ENCODE measurements around the gene YBX2. TPM values are rescaled to one million over a fixed set of nuclear protein-coding genes. Genes with fewer than 3 reads are reported as not detected.

Gene YBX2
- total RNA-seq, 1 donor from 2014 or later, result 0.52 TPM

- Histone ChIP-seq H3K4me1 (ENCODE audit: control insufficient read depth in 3 of 3, insufficient read depth in 3 of 3, low read length in 3 of 3) (peaks cover 27 to 38% (median 31%) of the 10 kb centered on the region in 3 donors), H3K27me3 (ENCODE audit: control insufficient read depth in 3 of 3, insufficient read depth in 3 of 3, low read length in 3 of 3) (no peaks in the 10 kb centered on the region), H3K4me3 (ENCODE audit: low read length in 3 of 3) (peak within 1 kb of the TSS; percentile 98 to 99 (median 98)), H3K9ac (ENCODE audit: low read depth in 1 of 3, low read length in 3 of 3) (peak within 1 kb of the TSS; percentile 98 to 99 (median 98)), H3K27ac (ENCODE audit: low read depth, low read length) (peak within 1 kb of the TSS; percentile 100), H3K36me3 (ENCODE audit: control insufficient read depth in 3 of 3, insufficient read depth in 3 of 3, low read length in 3 of 3) (peaks cover 34 to 39% (median 37%) of the 10 kb centered on the region in 3 donors), H3K9me3 (ENCODE audit: control insufficient read depth in 3 of 3, low read length in 3 of 3) (no peaks in the 10 kb centered on the region)
Observed at GRCh38 chr17:7241783-7242716, 52.4 kb downstream of the YBX2 start, which contains the start of gene GABARAP. Gene GABARAP (minus strand): TSS chr17:7242449. CDS start chr17:7242330, 119 bp downstream.

DNA sequence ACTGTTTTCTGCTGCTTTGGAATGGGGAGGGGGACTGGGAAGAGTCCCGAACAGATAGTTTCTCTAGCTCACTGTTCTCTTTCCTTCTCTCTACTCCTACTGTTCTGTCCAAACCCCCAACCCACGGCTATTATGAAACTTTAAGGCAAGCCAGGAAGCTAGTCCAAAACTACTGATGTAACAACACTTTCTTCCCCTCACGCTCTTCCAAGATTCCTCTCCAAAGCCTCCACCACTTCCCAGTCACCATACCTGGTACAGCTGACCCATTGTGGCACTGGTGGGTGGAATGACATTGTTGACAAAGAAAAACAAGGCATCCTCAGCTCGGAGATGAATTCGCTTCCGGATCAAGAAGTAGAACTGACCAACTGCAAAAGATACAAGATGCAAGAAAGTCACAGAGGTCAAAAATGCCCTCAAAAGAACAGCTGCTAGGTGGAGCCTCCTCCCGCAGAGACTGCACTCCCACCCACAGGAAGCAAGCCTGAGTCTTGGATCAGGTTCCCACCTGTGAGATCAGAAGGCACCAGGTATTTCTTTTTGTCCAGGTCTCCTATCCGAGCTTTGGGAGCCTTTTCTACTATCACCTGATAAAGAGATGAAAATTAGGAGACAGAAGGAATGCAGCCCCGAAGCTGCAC is 53.2 kb downstream of the YBX2 start:
- Histone ChIP-seq H3K4me1 (ENCODE audit: control insufficient read depth in 3 of 3, insufficient read depth in 3 of 3, low read length in 3 of 3) (peaks cover 25 to 36% (median 31%) of the 10 kb centered on the region in 3 donors), H3K9me3 (ENCODE audit: control insufficient read depth in 3 of 3, low read length in 3 of 3) (no peaks in the 10 kb centered on the region), H3K36me3 (ENCODE audit: control insufficient read depth in 3 of 3, insufficient read depth in 3 of 3, low read length in 3 of 3) (peaks cover 29 to 35% (median 33%) of the 10 kb centered on the region in 3 donors), H3K27ac (ENCODE audit: low read depth, low read length) (peak overlapping the region; percentile 100), H3K9ac (ENCODE audit: low read depth in 1 of 3, low read length in 3 of 3) (peak overlapping the region; percentile 98 to 99 (median 98)), H3K4me3 (ENCODE audit: low read length in 3 of 3) (peak overlapping the region; percentile 98 to 99 (median 98)), H3K27me3 (ENCODE audit: control insufficient read depth in 3 of 3, insufficient read depth in 3 of 3, low read length in 3 of 3) (no peaks in the 10 kb centered on the region)

DNA sequence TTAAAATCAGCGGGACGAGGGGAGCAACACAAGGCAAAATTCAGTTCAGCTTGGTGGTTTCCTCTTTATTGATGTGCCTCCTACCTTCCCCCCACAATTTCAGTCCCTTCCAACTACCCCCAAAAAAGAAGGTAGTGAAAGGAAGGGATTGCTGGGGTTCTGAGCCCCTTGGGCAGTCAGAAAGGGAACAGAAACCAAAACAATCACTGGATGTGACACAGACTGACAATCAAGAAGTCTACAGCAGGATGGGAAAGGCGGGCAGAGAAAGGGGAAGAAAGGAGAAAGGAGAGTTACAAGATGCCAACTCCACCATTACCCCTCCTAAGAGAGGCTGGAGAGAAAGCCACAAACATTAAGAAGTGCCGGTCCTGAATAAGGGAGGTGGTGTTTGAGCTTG is 54.1 kb downstream of the YBX2 start:
- Histone ChIP-seq H3K27ac (ENCODE audit: low read depth, low read length) (peak overlapping the region; percentile 100), H3K4me3 (ENCODE audit: low read length in 3 of 3) (peak overlapping the region; percentile 98 to 99 (median 98)), H3K27me3 (ENCODE audit: control insufficient read depth in 3 of 3, insufficient read depth in 3 of 3, low read length in 3 of 3) (no peaks in the 10 kb centered on the region), H3K36me3 (ENCODE audit: control insufficient read depth in 3 of 3, insufficient read depth in 3 of 3, low read length in 3 of 3) (peaks cover 24 to 35% (median 34%) of the 10 kb centered on the region in 3 donors), H3K9me3 (ENCODE audit: control insufficient read depth in 3 of 3, low read length in 3 of 3) (no peaks in the 10 kb centered on the region), H3K9ac (ENCODE audit: low read depth in 1 of 3, low read length in 3 of 3) (peak overlapping the region; percentile 98 to 99 (median 98)), H3K4me1 (ENCODE audit: control insufficient read depth in 3 of 3, insufficient read depth in 3 of 3, low read length in 3 of 3) (peaks cover 28 to 39% (median 31%) of the 10 kb centered on the region in 3 donors)

- no peaks in the 10 kb centered on the region for H3K27me3 ChIP-seq (ENCODE audit: control insufficient read depth in 3 of 3, insufficient read depth in 3 of 3, low read length in 3 of 3)
- peak within 1 kb of the TSS; percentile 96 to 99 (median 98) for H3K9ac ChIP-seq (ENCODE audit: low read depth in 1 of 3, low read length in 3 of 3)
- no peaks in the 10 kb centered on the region for H3K9me3 ChIP-seq (ENCODE audit: control insufficient read depth in 3 of 3, low read length in 3 of 3)
- H3K27ac ChIP-seq (ENCODE audit: low read depth, low read length), result peak within 1 kb of the TSS; percentile 100
- H3K4me3 ChIP-seq (ENCODE audit: low read length in 3 of 3), result peak within 1 kb of the TSS; percentile 98 to 99 (median 98)
- peaks cover 36 to 48% (median 37%) of the 10 kb centered on the region in 3 donors for H3K4me1 ChIP-seq (ENCODE audit: control insufficient read depth in 3 of 3, insufficient read depth in 3 of 3, low read length in 3 of 3)
- peaks cover 17 to 34% (median 29%) of the 10 kb centered on the region in 3 donors for H3K36me3 ChIP-seq (ENCODE audit: control insufficient read depth in 3 of 3, insufficient read depth in 3 of 3, low read length in 3 of 3)
Observed at GRCh38 chr17:7239091-7240027, 55.1 kb downstream of the YBX2 start, which contains the start of gene PHF23. Gene PHF23 (minus strand): TSS chr17:7239457. CDS start chr17:7239279, 178 bp downstream.

DNA sequence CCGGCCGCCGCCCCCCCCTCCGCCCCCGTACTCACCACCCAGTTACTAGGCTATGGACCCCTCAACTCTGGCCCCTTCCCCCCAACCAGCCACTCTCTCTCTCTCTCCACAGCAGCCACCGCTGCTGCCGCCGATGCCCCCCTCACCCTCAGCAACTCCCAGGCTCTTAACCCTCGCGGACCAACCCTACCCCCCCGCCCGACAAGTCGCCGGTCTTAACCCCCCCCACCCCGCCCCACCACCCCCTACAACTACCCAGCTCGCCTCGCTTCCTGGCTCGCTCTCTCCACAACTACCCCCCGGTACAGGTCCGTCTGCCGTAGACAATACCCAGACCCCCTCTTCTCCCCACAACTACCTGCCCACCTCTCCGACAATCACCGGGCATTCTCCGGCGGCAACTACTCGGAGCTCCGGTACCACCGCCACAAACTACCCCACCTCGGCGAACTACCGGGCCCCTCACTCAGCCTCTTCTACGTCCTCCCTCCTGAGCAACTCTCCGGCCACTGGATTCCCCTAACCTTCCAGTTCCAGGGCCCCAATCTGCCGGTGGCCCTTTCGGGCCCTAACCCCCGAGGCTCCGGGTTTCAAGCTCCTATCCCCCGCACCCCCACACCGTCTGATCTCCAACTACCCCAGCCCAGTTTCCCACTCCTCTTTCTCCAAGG is 55.9 kb downstream of the YBX2 start:
- peaks cover 38 to 46% (median 38%) of the 10 kb centered on the region in 3 donors for H3K4me1 ChIP-seq (ENCODE audit: control insufficient read depth in 3 of 3, insufficient read depth in 3 of 3, low read length in 3 of 3)
- H3K4me3 ChIP-seq (ENCODE audit: low read length in 3 of 3), result peak overlapping the region; percentile 86 to 91 (median 88)
- H3K27me3 ChIP-seq (ENCODE audit: control insufficient read depth in 3 of 3, insufficient read depth in 3 of 3, low read length in 3 of 3), result no peaks in the 10 kb centered on the region
- peaks cover 12 to 29% (median 23%) of the 10 kb centered on the region in 3 donors for H3K36me3 ChIP-seq (ENCODE audit: control insufficient read depth in 3 of 3, insufficient read depth in 3 of 3, low read length in 3 of 3)
- H3K9me3 ChIP-seq (ENCODE audit: control insufficient read depth in 3 of 3, low read length in 3 of 3), result no peaks in the 10 kb centered on the region
- peak overlapping the region; percentile 97 for H3K27ac ChIP-seq (ENCODE audit: low read depth, low read length)
- H3K9ac ChIP-seq (ENCODE audit: low read depth in 1 of 3, low read length in 3 of 3), result peak overlapping the region; percentile 89 to 98 (median 96)

Small RNAs within 50 kb of the gene (small RNA-seq; reads per million reads assigned to genes)
- gene AC026954.2 (not detected), gene RF00019 (not detected)

Other genes starting within 250 kb of the YBX2 start
- gene CLEC10A, start 214.4 kb downstream of the YBX2 start, total RNA-seq, result 1.6 TPM
- not detected for gene ASGR2, start 179.8 kb downstream of the YBX2 start, total RNA-seq
- 1.0 TPM for gene ASGR1, start 115.3 kb downstream of the YBX2 start, total RNA-seq
- gene DLG4, start 74.8 kb downstream of the YBX2 start, total RNA-seq, result 7.3 TPM
- 119 TPM for gene ACADVL, start 74.7 kb downstream of the YBX2 start, total RNA-seq
- 63.2 TPM for gene DVL2, start 60.1 kb downstream of the YBX2 start, total RNA-seq
- 30.3 TPM for gene PHF23, start 55.2 kb downstream of the YBX2 start, total RNA-seq
- gene GABARAP, start 52.2 kb downstream of the YBX2 start, total RNA-seq, result 259 TPM
- 39.7 TPM for gene CTDNEP1, start 42.9 kb downstream of the YBX2 start, total RNA-seq
- 28.2 TPM for gene ELP5, start 42.4 kb downstream of the YBX2 start, total RNA-seq
- not detected for gene CLDN7, start 32.2 kb downstream of the YBX2 start, total RNA-seq
- gene SLC2A4, start 12.9 kb downstream of the YBX2 start, total RNA-seq, result 34.4 TPM
- gene EIF5A, start 13.0 kb upstream of the YBX2 start, total RNA-seq, result 185 TPM
- gene GPS2, start 20.7 kb upstream of the YBX2 start, total RNA-seq, result 24.5 TPM
- gene NEURL4, start 34.7 kb upstream of the YBX2 start, total RNA-seq, result 19.8 TPM
- gene ACAP1, start 41.9 kb upstream of the YBX2 start, total RNA-seq, result 2.1 TPM
- 4.2 TPM for gene KCTD11, start 57.5 kb upstream of the YBX2 start, total RNA-seq
- gene TMEM95, start 60.5 kb upstream of the YBX2 start, total RNA-seq, result not detected
- not detected for gene TNK1, start 86.5 kb upstream of the YBX2 start, total RNA-seq
- 10.4 TPM for gene PLSCR3, start 99.9 kb upstream of the YBX2 start, total RNA-seq
- gene TMEM256, start 109.5 kb upstream of the YBX2 start, total RNA-seq, result 149 TPM
- gene NLGN2, start 113.2 kb upstream of the YBX2 start, total RNA-seq, result 3.1 TPM
- not detected for gene SPEM1, start 125.7 kb upstream of the YBX2 start, total RNA-seq
- gene SPEM2, start 131.0 kb upstream of the YBX2 start, total RNA-seq, result not detected
- not detected for gene SPEM3, start 134.2 kb upstream of the YBX2 start, total RNA-seq
- gene TMEM102, start 140.8 kb upstream of the YBX2 start, total RNA-seq, result 0.52 TPM
- gene FGF11, start 144.9 kb upstream of the YBX2 start, total RNA-seq, result 1.0 TPM
- gene CHRNB1, start 150.4 kb upstream of the YBX2 start, total RNA-seq, result 31.3 TPM
- 10.4 TPM for gene ZBTB4, start 185.0 kb upstream of the YBX2 start, total RNA-seq
- not detected for gene SLC35G6, start 186.8 kb upstream of the YBX2 start, total RNA-seq
- 91.3 TPM for gene POLR2A, start 189.7 kb upstream of the YBX2 start, total RNA-seq

All from skeletal muscle tissue (tissue), 5 donors.